ENCODE measurements around the gene CETP.
"Not testable (repeated sequence)": the region's sequence is repeated elsewhere in the genome, so short reads cannot be mapped to it uniquely, and the experiment has no call there.

CETP gene

GRCh38 chr16:56934599-56935145 is 27.1 kb upstream of the CETP start:
- DNase-seq = not testable (repeated sequence)

- DNase-seq = no peak
Observed at GRCh38 chr16:56935201-56935600, 26.5 kb upstream of the CETP start.

DNA sequence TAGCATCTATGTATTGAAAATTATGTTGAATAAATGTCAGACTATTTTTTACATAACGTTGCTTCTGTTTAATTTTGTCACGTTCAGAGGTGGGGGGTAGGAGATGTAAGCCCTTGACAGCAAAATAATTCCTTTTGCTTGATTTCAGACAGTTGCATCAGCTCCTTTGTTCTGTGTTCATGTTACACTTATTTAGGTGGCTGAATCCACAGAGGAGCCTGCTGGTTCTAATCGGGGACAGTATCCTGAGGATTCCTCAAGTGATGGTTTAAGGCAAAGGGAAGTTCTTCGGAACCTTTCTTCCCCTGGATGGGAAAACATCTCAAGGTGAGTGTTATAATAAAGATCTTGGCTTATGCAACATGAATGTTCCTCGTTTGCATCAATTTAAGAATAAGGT is 25.3 kb upstream of the CETP start:
- DNase-seq = no peak

DNA sequence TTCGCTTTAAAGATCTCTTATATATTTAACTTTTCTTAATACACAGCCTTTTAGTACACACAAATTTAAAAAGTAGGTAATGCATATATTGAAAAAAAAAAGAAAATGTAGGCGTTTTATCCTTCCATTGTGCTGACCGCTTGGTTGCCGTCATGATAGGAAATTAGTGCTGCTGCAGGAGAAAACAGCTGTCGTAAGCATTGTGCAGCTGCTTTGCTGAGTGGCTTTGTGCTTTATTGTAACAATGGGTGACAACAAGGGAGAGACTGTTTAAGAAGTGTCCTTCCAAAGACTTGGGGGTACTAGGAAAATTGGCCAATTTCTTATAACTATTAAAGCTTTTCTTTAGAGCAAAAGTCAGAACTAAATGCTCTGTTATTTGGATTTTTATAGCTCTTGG is 24.8 kb upstream of the CETP start:
- no peak for DNase-seq

- peak; percentile 25 to 55 for DNase-seq
Observed at GRCh38 chr16:56938664-56939513, 22.9 kb upstream of the CETP start.

DNA sequence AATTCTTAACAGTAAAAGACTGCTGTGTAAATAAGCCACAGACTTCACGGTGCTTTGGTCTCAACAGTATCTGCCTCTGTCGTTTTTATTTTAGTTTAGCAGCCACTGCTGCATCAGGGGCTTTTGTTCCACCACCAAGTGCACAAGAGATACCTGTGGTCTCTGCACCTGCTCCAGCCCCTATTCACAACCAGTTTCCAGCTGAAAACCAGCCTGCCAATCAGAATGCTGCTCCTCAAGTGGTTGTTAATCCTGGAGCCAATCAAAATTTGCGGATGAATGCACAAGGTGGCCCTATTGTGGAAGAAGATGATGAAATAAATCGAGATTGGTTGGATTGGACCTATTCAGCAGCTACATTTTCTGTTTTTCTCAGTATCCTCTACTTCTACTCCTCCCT is 21.9 kb upstream of the CETP start:
- peak in 1 of 2 donors; percentile 24 for DNase-seq

DNA sequence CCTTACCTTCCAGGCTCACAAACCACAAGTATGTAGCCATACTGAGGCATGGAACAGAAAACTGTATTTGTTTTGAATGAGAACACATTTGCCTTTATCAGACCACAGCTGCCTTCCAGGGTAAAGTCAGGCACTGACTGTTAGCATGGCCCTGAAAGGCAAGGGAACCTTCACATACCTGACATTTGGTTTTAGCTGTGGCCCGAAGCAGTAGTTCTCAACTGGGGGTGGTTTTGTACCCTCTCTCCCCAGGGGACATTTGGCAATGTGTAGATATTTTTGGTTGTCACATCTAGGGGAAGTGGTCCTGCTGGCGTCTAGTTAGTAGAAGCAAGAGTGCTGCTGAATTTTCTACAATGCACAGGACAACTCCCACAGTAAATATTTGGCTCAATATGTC is 20.7 kb upstream of the CETP start:
- DNase-seq = no peak

- DNase-seq = no peak
Observed at GRCh38 chr16:56941856-56942331, 19.9 kb upstream of the CETP start.

- no peak for DNase-seq
Observed at GRCh38 chr16:56943761-56944375, 17.9 kb upstream of the CETP start.

DNA sequence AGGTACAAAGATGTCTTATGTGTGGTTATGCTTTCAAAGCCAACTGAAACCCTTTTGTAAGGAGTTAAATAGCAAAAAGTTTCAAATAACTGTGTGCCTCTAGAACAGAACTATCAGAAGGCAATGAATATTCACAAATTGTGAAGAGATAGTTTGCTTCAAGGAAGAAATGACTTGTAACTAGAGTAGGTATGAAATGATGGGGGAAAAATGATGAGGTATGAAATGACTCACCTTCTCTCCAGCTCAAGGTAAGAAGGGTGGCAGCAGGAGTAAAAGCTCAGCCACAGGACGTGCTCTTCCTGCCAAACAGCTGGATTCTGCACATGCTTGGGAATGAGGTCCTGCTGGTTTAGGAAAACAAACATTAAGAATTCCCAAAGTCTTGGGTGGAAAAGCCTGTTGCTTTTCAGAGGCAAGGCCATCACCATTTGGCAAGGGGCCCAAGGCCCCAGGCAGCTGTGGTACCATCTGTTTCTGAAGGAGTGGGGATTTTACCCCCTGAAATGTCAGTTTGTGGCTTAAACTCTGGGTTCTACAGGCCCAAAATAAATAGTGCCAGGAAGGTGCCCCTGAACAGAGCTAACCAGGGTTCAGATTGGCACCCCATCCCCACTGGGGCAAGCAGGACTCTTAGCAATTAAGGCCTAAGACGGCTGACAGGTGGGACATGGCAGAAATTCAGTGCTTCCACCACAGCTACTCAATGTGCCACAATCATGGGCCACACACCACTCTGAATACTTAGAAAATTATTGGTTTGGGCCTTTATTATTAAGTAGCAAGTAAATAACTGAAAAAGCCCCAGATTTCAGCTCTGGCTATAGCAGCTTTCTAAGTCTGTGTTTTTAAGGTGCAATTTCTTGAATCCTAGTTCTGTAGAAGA is 16.6 kb upstream of the CETP start:
- DNase-seq = no peak

- DNase-seq = no peak
Observed at GRCh38 chr16:56945847-56946527, 15.8 kb upstream of the CETP start.

DNA sequence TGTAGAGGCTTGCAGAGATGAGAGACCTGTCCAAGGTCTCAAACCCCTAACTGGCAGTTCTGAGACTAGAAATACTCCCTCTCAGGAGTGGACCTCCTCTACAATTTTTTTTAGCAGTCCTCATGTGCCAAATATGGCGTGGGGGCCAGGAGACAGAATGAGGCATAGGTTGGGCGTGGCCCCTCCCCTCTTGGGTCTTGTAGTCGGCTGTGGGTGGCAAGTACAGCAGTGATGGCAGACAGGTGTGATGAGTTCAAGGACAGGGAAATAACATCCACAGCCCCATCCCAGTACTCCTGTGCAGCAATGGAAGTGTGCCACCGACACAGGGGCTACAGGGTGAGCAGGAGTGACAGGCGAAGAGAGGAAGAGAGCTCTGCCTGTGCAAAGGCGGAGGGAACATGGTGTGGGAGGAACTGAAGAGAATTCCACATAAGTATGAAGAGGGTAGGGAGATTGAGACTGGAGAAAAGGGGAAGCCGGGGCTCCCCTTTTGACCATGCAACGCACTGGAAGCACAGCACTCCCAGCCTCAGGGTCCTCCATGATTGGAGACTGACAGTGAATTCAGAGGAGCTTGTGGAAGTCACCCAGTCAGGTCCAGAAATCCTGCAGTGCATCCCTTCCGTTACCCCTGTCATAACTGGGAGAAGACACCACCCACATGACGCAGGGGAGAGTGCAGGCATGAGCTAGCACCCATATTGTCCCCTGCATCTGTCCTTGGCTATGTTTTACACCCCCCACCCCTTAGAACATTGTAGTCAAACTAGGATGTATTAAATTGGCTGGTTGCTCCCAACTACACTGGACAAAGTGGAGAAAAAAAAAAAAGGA is 14.8 kb upstream of the CETP start:
- DNase-seq = no peak

- no peak for DNase-seq
Observed at GRCh38 chr16:56947604-56947995, 14.2 kb upstream of the CETP start.

- DNase-seq = no peak
Observed at GRCh38 chr16:56948234-56948633, 13.5 kb upstream of the CETP start.

DNA sequence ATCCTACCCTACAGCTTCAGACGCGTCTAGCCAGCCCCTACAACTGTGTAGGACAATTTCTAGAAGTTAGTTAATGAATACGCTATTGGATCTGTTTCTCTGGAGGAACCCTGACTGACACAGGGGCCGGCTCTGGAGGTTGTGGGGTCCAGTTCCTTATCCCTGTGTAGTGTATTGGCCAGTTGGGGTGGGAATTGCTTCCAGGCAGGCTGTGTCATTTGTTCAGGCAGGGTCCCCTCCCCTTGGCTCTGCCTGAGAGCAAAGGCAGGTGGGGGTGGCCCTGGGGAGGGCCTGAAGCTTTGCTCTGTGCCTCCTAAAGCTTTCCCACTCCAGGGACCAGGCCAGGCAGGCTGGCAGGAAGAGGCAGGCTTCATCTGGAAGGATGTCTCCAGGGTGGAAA is 11.7 kb upstream of the CETP start:
- no peak for DNase-seq

DNA sequence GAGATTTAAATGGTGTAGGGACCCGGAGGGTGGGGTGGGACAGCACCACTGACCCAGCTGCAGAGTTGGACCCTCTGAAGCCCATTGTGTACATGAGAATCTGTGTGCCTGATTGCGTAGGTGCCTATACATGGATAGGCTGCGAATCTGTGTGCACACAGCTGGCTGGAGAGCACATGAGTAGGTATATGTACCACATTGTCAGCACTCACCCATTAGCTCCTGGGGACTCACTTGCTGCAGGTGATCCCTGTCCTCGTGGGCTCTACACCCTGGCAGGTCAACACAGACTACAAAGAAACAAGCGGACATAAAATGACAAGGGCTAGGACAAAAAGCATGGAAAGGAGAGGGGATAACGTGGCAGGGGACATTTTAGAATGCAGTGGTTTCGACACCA is 11.3 kb upstream of the CETP start:
- DNase-seq = no peak

GRCh38 chr16:56950881-56951771 is 10.6 kb upstream of the CETP start:
- DNase-seq = peak; percentile 53 to 61

- DNase-seq = no peak
Observed at GRCh38 chr16:56953006-56953405, 8.7 kb upstream of the CETP start.

DNA sequence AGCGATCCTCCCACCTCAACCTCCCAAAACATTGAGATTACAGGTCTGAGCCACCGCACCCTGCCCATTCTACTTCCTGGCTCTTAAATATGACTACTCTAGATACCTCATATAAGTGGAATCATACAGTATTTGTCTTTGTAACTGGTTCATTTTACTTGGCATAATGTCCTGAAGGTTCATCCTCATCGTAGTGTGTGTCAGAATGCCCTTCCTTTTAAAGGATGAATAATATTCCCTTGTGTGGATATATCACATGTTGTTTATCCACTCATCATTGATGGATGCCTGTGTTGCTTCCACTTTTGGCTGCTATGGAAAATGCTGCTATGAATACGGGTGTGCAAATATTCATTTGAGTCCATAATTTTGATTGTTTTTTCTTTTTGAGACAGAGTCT is 5.7 kb upstream of the CETP start:
- no peak for DNase-seq

DNA sequence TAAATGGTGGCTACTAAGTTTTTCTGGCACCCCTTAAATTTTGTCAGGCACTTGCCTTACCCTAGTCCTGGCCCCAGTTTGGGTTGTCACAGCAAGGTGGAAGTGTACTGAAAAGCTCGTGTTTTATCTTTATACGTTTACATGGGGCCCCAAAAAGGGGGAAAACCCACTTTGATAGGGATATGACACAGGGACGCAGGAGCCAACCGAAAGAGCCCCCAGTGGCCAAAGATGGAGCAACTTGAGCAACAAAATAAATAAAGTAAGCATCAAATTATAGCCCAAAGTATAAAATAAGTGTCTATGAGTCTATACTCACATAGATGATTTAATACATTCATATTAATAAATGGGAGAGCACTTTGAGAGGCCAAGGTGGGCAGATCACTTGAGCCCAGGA is 5.0 kb upstream of the CETP start:
- DNase-seq = no peak
